IPS-NIHi11 (cell line): Measurements from ENCODE around the gene KRTAP4-1.
"Not testable (repeated sequence)": the region's sequence is repeated elsewhere in the genome, so short reads cannot be mapped to it uniquely, and the experiment has no call there.

Source experiments
- DNase-seq: peaks from one replicate; pipeline ENCODE4 v3.0.0; 2012; ENCODE audit warnings: mixed read lengths, low spot score

Gene KRTAP4-1

GRCh38 chr17:41184480-41184961 is at the start of gene KRTAP4-1:
Gene KRTAP4-1 (minus strand): TSS chr17:41184911. CDS start chr17:41184854, 57 bp downstream.
- DNase-seq = no peak

- DNase-seq = not testable (repeated sequence)
These were observed 47.8 kb upstream of the KRTAP4-1 start, which contains the start of gene KRTAP9-3 for GRCh38 chr17:41232399-41233105. Gene KRTAP9-3 (plus strand): TSS chr17:41232449. CDS start chr17:41232502, 53 bp downstream.

DNA sequence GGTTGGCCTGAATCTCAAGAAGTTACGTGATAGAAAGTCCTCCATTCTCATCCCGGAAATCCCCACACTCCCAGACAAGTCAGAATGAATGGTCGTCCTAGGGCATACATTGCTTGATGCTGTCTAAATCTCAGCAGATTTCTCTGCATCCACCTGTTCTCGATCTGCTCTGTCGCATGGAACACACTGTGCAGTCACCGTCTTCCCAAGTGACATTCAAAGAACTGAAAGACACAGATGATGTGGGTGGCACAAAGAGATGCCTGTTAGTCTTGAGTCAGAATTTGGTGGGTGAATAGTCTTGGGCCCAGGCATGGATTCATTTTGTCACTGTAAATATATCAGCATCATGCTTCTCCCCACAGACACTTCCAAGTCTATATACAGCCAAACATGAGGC is 47.0 kb upstream of the KRTAP4-1 start:
- no peak for DNase-seq

- no peak for DNase-seq
These were observed 45.4 kb upstream of the KRTAP4-1 start for GRCh38 chr17:41230094-41230493.

- not testable (repeated sequence) for DNase-seq
These were observed 41.9 kb upstream of the KRTAP4-1 start, which contains the start of gene KRTAP9-2 for GRCh38 chr17:41226598-41227095. Gene KRTAP9-2 (plus strand): TSS chr17:41226648. CDS start chr17:41226655, 7 bp downstream.

DNA sequence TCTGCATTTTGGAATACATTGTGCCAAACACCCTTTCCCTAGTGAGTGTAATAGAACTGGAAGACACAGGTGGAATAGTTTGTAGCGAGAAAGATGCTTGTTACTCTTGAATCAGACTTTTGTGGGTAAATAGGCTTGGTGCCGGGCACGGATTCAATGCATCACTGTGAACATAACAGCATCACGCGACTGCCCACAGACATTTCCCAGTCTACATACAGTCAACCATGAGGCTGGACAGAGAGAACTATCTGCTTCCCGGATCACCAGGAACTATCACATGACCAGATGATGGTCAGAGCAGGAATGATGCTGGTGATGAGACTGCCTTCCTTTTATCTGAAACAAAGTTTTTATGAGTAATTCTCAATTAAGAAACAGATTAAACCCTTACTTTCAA is 41.3 kb upstream of the KRTAP4-1 start:
- no peak for DNase-seq

DNA sequence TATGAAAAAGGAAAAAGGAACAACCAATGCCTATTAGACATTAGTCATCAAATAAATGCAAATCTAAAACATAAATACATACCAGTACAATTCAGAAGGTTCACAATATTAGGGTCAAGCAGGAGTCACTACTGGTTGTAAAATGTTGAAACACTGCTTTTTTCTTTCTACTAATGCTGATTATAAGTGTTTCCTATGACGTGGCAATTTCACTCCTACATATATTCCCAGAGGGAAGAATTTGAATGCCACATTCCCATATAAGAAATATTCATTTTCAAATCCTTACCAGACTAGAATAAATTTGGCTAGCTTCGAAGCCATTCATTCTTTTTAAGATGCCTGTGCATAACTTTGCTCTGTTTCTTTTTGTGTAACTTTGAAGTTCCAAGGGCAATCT is 39.1 kb upstream of the KRTAP4-1 start:
- no peak for DNase-seq

GRCh38 chr17:41215681-41216080 is 31.0 kb upstream of the KRTAP4-1 start:
- DNase-seq = no peak

- no peak for DNase-seq
These were observed 27.9 kb upstream of the KRTAP4-1 start for GRCh38 chr17:41212524-41213169.

- DNase-seq = no peak
These were observed 27.2 kb upstream of the KRTAP4-1 start for GRCh38 chr17:41211845-41212466.

- no peak for DNase-seq
These were observed 14.8 kb upstream of the KRTAP4-1 start for GRCh38 chr17:41199421-41200078.

DNA sequence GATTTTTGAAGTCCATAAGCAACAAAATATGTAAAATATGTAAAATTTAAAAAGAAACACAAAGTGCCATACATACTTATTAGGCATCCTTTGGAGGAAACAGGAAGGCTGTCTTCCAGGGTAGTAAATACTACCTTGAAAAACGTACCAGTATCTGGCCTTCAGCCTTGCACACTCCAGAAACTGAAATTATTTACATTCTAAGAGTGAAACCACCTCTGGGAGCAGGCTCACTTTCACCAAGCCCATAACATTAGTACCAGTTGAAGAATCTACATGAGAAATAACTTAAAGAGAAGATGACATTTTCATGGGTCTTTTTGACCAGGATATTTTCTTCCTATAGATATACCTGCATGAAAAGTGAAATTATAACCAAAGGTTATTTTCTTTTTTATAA is 11.4 kb upstream of the KRTAP4-1 start:
- no peak for DNase-seq

GRCh38 chr17:41190328-41190727 is 5.6 kb upstream of the KRTAP4-1 start:
- no peak for DNase-seq

- DNase-seq = not testable (repeated sequence)
These were observed 5.2 kb upstream of the KRTAP4-1 start, which contains the start of gene KRTAP9-1 for GRCh38 chr17:41189837-41190318. Gene KRTAP9-1 (plus strand): TSS chr17:41189887. CDS start chr17:41189887, 0 bp downstream.

- DNase-seq = no peak
These were observed 2.2 kb upstream of the KRTAP4-1 start for GRCh38 chr17:41186872-41187271.

GRCh38 chr17:41185001-41185400 is 290 bp upstream of the KRTAP4-1 start:
- no peak for DNase-seq

DNA sequence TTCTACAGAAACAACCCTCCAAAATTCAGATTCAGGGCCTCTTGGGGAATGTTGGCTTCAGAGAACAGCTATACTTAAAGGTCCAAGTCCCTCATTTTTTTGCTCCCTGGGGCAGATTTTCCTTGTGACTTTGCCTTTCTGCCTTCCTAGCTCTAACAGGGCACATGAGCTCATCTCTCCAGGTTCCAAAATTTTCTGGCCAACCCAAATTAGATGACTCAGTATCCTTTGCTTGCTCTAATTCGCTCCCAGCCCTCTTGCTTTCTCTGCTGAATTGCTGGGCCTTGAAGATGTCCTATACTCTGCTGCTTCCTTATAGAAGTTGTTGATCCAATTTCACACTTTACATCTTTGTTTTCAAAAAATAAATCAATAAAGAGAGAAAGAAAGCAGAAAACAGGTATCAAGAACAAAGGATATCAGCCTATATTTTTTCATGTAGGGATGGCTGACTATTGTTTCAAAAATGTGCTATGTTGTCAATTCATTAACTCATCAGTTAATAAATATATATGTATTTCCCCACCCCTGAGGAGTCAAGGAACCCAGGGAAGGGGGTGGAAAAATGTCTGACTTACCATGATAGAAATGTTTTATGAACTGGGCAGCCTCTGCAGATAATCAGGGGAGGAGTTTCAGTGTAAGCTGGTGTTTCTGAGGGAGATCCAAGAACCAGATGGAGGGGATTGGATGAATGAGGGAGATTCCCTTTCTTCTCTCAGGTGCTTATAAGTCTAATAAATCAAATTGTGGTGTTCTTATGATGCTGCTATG is 5.7 kb downstream of the KRTAP4-1 start:
- DNase-seq = no peak

GRCh38 chr17:41178341-41178740 is 6.4 kb downstream of the KRTAP4-1 start:
- DNase-seq = no peak

GRCh38 chr17:41177727-41178271 is 6.9 kb downstream of the KRTAP4-1 start, which contains the start of gene KRTAP4-2:
Gene KRTAP4-2 (minus strand): TSS chr17:41178221. CDS start chr17:41178164, 57 bp downstream.
- no peak for DNase-seq

- no peak for DNase-seq
These were observed 7.8 kb downstream of the KRTAP4-1 start for GRCh38 chr17:41176744-41177387.
